Mucosa of stomach (tissue), 1 donor: Measurements from ENCODE around the gene CPXM2.

ENCODE experiments used
- H3K27me3 ChIP-seq: one replicate; pipeline ENCODE4 v1.7.0; 2013; ENCODE audit warnings: mild to moderate bottlenecking, low read length; ENCODE audit not compliant: control insufficient read depth, insufficient read depth
- H3K36me3 ChIP-seq: one replicate; pipeline ENCODE4 v1.7.0; 2013; ENCODE audit warnings: low read length; ENCODE audit not compliant: control insufficient read depth, insufficient read depth
- H3K4me1 ChIP-seq: one replicate; pipeline ENCODE4 v1.7.0; 2013; ENCODE audit warnings: mild to moderate bottlenecking, low read length; ENCODE audit not compliant: control insufficient read depth, insufficient read depth
- H3K4me3 ChIP-seq: one replicate; pipeline ENCODE4 v1.7.0; 2013; ENCODE audit warnings: low read length
- H3K9ac ChIP-seq: one replicate; pipeline ENCODE4 v1.7.0; 2013; ENCODE audit warnings: mild to moderate bottlenecking, low read length, moderate library complexity
- H3K9me3 ChIP-seq: one replicate; pipeline ENCODE4 v1.7.0; 2013; ENCODE audit warnings: mild to moderate bottlenecking, low read length, moderate library complexity; ENCODE audit not compliant: control insufficient read depth
- donor health status: Pancreatic carcinoma.

Gene CPXM2

GRCh38 chr10:123913688-123914268, 22.2 kb upstream of the CPXM2 start:
- H3K4me1 ChIP-seq, result no peaks in the 10 kb centered on the region
- H3K36me3 ChIP-seq, result no peaks in the 10 kb centered on the region
- H3K4me3 ChIP-seq, result no peak overlapping the region
- no peak overlapping the region for H3K9ac ChIP-seq
- H3K27me3 ChIP-seq, result peaks cover 6% of the 10 kb centered on the region
- H3K9me3 ChIP-seq, result no peaks in the 10 kb centered on the region

DNA sequence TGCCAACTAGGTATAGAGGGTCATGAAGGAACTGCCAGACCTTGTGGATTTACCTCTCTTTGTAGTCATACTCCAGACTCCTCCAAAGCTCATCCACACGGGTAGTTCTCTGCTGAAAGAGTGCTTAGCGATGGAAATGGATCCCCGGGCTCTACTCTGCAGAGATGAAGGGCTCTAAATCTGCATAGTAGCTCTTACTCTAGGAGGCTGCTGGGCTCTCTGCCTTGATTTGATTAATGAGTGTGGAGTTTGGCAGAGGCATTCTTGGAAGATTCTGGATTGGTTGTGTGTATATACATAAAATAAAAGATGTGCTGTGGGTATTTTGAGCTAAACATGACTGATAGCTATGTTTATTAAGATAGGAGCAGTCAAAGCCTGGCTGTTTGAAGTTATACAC, 21.3 kb upstream of the CPXM2 start:
- Histone ChIP-seq H3K9ac (no peak overlapping the region), H3K27me3 (peaks cover 6% of the 10 kb centered on the region), H3K4me3 (no peak overlapping the region), H3K36me3 (no peaks in the 10 kb centered on the region), H3K4me1 (no peaks in the 10 kb centered on the region), H3K9me3 (no peaks in the 10 kb centered on the region)

- Histone ChIP-seq H3K9ac (no peak overlapping the region), H3K36me3 (no peaks in the 10 kb centered on the region), H3K27me3 (peaks cover 6% of the 10 kb centered on the region), H3K4me1 (no peaks in the 10 kb centered on the region), H3K4me3 (no peak overlapping the region), H3K9me3 (no peaks in the 10 kb centered on the region)
Observed at GRCh38 chr10:123912466-123912865, 20.9 kb upstream of the CPXM2 start.

GRCh38 chr10:123911866-123912265, 20.3 kb upstream of the CPXM2 start:
- Histone ChIP-seq H3K27me3 (peaks cover 6% of the 10 kb centered on the region), H3K9ac (no peak overlapping the region), H3K4me1 (no peaks in the 10 kb centered on the region)

DNA sequence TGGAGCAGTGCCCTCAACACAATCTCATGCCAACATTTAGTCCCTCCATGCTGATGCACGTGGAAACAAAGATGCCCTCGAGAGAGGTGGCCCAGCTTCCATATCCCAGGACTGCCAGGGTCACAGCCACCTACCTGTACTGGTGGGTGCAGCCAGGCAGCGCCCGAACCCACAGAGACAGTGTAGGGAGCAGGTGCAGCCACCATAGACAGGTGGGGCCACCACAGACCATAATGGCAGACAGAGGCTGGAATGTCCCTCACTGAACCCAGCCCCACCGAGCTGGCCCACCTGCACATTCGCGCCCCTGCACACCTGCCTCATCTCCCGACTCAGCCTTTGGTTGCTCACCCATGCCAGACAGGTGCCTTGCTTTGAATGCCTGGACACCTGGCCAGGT, 18.3 kb upstream of the CPXM2 start:
- H3K9me3 ChIP-seq, result no peaks in the 10 kb centered on the region
- H3K4me1 ChIP-seq, result no peaks in the 10 kb centered on the region
- no peak overlapping the region for H3K4me3 ChIP-seq
- no peak overlapping the region for H3K9ac ChIP-seq
- H3K36me3 ChIP-seq, result no peaks in the 10 kb centered on the region
- peaks cover 10% of the 10 kb centered on the region for H3K27me3 ChIP-seq

More at GRCh38 chr10:123911866-123912265, 20.3 kb upstream of the CPXM2 start:
- no peak overlapping the region for H3K4me3 ChIP-seq
- H3K9me3 ChIP-seq, result no peaks in the 10 kb centered on the region
- no peaks in the 10 kb centered on the region for H3K36me3 ChIP-seq

- Histone ChIP-seq H3K36me3 (no peaks in the 10 kb centered on the region), H3K4me3 (no peak overlapping the region), H3K4me1 (no peaks in the 10 kb centered on the region), H3K9me3 (no peaks in the 10 kb centered on the region), H3K27me3 (peaks cover 10% of the 10 kb centered on the region), H3K9ac (no peak overlapping the region)
Observed at GRCh38 chr10:123909426-123909825, 17.8 kb upstream of the CPXM2 start.

DNA sequence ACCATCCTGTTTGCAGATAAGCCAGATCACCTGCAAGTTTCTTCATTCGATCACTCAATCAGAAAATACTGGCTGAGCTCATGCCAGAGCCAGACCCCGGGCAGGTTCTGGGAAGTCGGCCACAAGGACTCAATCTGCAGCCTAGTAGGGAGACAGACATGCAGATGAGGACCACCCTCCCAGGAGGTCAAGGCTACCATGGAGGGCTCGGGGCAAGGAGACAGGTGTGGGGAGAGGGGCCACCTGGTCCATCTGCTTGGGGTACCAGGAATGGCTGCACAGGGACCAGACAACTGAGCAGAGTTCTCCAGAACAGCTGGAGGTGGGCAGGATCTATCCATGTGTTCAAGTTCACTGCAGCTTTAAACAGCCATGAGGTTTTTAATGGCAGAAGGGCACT, 16.8 kb upstream of the CPXM2 start:
- H3K9ac ChIP-seq, result no peak overlapping the region
- H3K27me3 ChIP-seq, result peaks cover 10% of the 10 kb centered on the region
- no peak overlapping the region for H3K4me3 ChIP-seq
- H3K4me1 ChIP-seq, result no peaks in the 10 kb centered on the region
- H3K9me3 ChIP-seq, result no peaks in the 10 kb centered on the region
- H3K36me3 ChIP-seq, result no peaks in the 10 kb centered on the region

- H3K4me3 ChIP-seq, result no peak overlapping the region
- no peaks in the 10 kb centered on the region for H3K9me3 ChIP-seq
- no peaks in the 10 kb centered on the region for H3K4me1 ChIP-seq
- H3K27me3 ChIP-seq, result peaks cover 10% of the 10 kb centered on the region
- no peaks in the 10 kb centered on the region for H3K36me3 ChIP-seq
- no peak overlapping the region for H3K9ac ChIP-seq
Observed at GRCh38 chr10:123906884-123907652, 15.5 kb upstream of the CPXM2 start.

DNA sequence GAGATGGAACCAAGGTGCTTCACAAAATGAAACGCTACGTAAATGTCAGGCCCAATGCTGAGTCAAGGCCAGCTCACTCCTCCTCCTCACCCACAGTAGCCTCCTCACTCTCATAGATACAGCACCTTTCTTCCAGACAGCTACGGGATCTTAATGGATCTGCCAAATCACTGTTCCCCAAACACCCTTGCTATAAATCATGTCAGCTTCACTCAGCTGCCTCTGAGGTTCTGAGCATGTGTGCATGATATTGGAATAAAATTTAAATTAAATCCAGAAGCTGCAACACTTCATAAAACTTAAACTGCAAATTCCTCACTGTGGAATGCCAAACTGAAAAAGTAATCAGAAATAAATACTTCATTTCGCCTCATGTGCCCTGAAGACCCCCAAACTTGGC, 14.7 kb upstream of the CPXM2 start:
- H3K36me3 ChIP-seq, result no peaks in the 10 kb centered on the region
- peaks cover 6% of the 10 kb centered on the region for H3K27me3 ChIP-seq
- no peak overlapping the region for H3K9ac ChIP-seq
- no peak overlapping the region for H3K4me3 ChIP-seq
- no peaks in the 10 kb centered on the region for H3K4me1 ChIP-seq
- no peaks in the 10 kb centered on the region for H3K9me3 ChIP-seq

DNA sequence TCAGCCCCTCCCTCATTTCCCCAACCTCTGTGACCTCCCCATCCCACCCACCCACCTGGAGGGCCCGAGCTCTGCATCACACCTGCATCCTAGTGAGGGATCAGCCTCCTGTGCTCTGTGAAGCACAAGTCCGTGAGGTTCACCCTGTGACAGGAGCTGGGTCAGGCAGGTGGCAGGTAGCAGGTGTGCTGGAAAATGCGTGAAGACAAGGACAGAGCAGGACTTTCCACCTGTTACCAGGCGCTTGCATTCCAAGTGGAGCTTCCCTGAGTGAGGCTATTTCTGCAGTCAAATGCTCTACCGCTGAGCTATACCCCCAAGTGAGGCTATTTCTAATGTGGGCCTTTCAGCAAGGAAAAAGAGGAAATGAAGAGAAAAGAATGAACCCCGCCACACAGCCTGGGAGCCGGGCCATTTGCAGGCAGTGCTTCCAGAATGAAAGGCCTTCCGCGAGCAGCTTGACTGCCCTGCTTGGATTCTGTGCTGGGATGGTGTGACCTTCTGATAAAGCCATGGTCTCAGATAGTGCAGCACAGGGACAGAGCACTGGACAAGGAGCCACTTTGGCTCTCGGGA, 13.3 kb upstream of the CPXM2 start:
- Histone ChIP-seq H3K36me3 (no peaks in the 10 kb centered on the region), H3K9ac (no peak overlapping the region), H3K4me3 (no peak overlapping the region), H3K9me3 (no peaks in the 10 kb centered on the region), H3K27me3 (peaks cover 4% of the 10 kb centered on the region), H3K4me1 (no peaks in the 10 kb centered on the region)

GRCh38 chr10:123903621-123904020, 12.0 kb upstream of the CPXM2 start:
- Histone ChIP-seq H3K27me3 (peaks cover 4% of the 10 kb centered on the region), H3K9ac (no peak overlapping the region), H3K36me3 (no peaks in the 10 kb centered on the region), H3K9me3 (no peaks in the 10 kb centered on the region), H3K4me3 (no peak overlapping the region), H3K4me1 (no peaks in the 10 kb centered on the region)

DNA sequence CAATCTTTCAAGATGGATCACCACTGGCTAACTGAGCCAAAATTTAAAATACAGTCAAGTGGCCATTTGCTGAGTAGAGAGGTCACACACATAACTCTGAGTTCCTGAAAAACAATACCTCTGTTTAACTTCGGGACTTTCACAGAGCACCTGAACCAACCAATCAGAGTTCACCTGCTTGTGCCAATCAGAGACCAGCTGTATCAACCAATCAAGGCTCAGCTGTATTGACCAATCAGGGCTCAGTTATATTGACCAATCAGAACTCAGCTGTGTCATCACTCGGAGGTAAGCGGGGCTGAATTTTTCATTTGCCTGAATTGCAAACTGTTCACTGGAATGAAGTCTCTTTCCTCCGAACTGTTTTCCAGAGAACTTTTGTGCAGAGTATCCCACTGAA, 10.0 kb upstream of the CPXM2 start:
- no peak overlapping the region for H3K9ac ChIP-seq
- no peaks in the 10 kb centered on the region for H3K9me3 ChIP-seq
- H3K4me1 ChIP-seq, result no peaks in the 10 kb centered on the region
- peaks cover 4% of the 10 kb centered on the region for H3K27me3 ChIP-seq
- H3K36me3 ChIP-seq, result no peaks in the 10 kb centered on the region
- H3K4me3 ChIP-seq, result no peak overlapping the region
